MM.1S (cell line): Measurements from ENCODE around the gene RAB31.

ENCODE experiments used
- EZH2 ChIP-seq: fragments of 300-600 bp; sonication (generic); optimal IDR thresholded peaks from 2 replicates; pipeline ENCODE3; 2017; ENCODE audit warnings: low read depth, mild to moderate bottlenecking, antibody characterized with exemption, low read length, mixed read lengths
- TF ChIP-seq, protein P1 (sequence below): fragments of 300-600 bp; sonication (generic); IDR thresholded peaks from 2 replicates; pipeline ENCODE4 v1.5.1; 2016; ENCODE audit warnings: antibody characterized with exemption, low read length, mixed read lengths

DNA sequence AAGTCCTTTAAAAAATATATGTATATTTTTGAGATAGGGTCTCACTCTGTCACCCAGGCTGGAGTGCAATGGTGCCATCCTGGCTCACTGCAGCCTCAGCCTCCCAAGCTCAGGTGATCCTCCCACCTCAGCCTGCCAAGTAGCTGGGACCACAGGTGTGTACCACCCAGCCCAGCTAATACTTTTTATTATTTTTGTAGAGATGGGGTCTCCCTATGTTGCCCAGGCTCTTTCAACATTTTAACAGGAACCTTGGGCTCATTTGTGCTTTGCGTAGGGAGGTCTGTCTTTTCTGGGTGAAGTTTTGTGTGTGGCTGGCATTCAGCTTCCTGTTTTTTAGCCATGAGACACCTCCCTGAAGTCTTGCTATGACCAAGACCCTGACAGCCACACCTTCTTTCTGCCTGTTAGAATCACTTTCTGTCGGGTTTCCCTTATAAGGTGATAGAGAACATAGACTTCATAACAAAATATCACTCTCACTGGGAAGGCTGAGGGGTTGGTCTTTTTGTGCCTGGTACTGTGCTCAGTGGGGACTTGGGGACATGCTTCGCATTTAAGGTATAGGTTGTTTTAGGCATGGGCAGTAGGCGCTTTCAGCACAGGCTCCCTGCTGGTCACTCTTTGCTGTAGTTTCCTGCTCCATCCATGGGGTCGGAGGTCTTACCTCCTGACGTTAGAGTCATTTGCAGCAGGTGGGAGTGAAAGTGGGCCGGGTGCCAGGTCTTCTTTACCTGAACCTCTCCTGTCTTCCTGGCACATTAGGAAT, 3.4 kb downstream of the RAB31 start:
- TF ChIP-seq, protein P1, sequence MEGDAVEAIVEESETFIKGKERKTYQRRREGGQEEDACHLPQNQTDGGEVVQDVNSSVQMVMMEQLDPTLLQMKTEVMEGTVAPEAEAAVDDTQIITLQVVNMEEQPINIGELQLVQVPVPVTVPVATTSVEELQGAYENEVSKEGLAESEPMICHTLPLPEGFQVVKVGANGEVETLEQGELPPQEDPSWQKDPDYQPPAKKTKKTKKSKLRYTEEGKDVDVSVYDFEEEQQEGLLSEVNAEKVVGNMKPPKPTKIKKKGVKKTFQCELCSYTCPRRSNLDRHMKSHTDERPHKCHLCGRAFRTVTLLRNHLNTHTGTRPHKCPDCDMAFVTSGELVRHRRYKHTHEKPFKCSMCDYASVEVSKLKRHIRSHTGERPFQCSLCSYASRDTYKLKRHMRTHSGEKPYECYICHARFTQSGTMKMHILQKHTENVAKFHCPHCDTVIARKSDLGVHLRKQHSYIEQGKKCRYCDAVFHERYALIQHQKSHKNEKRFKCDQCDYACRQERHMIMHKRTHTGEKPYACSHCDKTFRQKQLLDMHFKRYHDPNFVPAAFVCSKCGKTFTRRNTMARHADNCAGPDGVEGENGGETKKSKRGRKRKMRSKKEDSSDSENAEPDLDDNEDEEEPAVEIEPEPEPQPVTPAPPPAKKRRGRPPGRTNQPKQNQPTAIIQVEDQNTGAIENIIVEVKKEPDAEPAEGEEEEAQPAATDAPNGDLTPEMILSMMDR = no peak
- TF ChIP-seq EZH2 = no peak
